HepG2 (cell line): Measurements from ENCODE around the gene DDX50.

Experiments
- CAMTA2 ChIP-seq: sonication (generic); formaldehyde crosslinking; IDR thresholded peaks from 2 replicates; pipeline ENCODE4 v1.4.0; 2020; ENCODE audit warnings: mild to moderate bottlenecking, missing genetic modification reagents, borderline replicate concordance
- DR1 ChIP-seq: sonication (generic); formaldehyde crosslinking; IDR thresholded peaks from 2 replicates; pipeline ENCODE4 v1.8.0; 2021; ENCODE audit warnings: mild to moderate bottlenecking, missing genetic modification reagents, inconsistent platforms
- GABPB1 ChIP-seq: IDR thresholded peaks from 2 replicates; pipeline ENCODE4 v1.6.1; 2016; ENCODE audit warnings: mild to moderate bottlenecking, missing genetic modification reagents, moderate library complexity, missing compliant biosample characterization
- JUND ChIP-seq: sonication (generic); formaldehyde crosslinking; IDR thresholded peaks from 2 replicates; pipeline ENCODE4 v1.8.0; 2022; ENCODE audit warnings: mild to moderate bottlenecking, missing genetic modification reagents
- POLR2AphosphoS2 ChIP-seq: IDR thresholded peaks from 2 replicates; pipeline ENCODE4 v1.6.1; 2011; ENCODE audit warnings: low read depth, low read length, improper control_type of control experiment
- ZNF121 ChIP-seq: sonication (generic); formaldehyde crosslinking; IDR thresholded peaks from 2 replicates; pipeline ENCODE4 v1.5.0; 2020; ENCODE audit warnings: mild to moderate bottlenecking, missing genetic modification reagents
- TF ChIP-seq, protein P1 (sequence below): sonication (generic); formaldehyde crosslinking; IDR thresholded peaks from 2 replicates; pipeline ENCODE4 v1.5.0; 2020; ENCODE audit warnings: mild to moderate bottlenecking, missing genetic modification reagents, moderate library complexity
- TF ChIP-seq, protein P2 (sequence below): sonication (generic); formaldehyde crosslinking; IDR thresholded peaks from 2 replicates; pipeline ENCODE4 v1.4.0; 2020; ENCODE audit warnings: missing genetic modification reagents

DNA sequence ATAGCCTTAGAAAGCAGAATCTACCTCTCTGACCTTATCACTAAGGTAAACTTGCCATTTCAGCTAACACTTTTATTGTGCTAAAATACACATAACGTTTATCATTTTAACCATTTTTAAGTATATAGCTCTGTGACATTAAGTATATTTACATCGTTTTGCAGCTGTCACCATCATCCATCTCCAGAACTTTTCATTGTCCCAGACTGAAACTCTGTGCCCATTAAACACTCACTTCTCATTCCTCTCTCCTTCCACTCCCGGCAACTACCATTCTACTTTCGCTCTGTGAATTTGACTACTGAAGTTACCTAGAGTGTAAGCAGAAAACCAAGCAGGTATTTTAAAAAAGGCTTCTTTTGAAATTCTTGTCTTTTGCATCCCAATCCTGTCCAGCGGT lies 1.3 kb downstream of the DDX50 start:
- TF ChIP-seq CAMTA2: no peak
- TF ChIP-seq POLR2AphosphoS2: no peak
- TF ChIP-seq JUND (CRISPR knock-in tag): no peak
- TF ChIP-seq, protein P1, sequence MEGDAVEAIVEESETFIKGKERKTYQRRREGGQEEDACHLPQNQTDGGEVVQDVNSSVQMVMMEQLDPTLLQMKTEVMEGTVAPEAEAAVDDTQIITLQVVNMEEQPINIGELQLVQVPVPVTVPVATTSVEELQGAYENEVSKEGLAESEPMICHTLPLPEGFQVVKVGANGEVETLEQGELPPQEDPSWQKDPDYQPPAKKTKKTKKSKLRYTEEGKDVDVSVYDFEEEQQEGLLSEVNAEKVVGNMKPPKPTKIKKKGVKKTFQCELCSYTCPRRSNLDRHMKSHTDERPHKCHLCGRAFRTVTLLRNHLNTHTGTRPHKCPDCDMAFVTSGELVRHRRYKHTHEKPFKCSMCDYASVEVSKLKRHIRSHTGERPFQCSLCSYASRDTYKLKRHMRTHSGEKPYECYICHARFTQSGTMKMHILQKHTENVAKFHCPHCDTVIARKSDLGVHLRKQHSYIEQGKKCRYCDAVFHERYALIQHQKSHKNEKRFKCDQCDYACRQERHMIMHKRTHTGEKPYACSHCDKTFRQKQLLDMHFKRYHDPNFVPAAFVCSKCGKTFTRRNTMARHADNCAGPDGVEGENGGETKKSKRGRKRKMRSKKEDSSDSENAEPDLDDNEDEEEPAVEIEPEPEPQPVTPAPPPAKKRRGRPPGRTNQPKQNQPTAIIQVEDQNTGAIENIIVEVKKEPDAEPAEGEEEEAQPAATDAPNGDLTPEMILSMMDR (CRISPR knock-in tag): no peak
- TF ChIP-seq, protein P2, sequence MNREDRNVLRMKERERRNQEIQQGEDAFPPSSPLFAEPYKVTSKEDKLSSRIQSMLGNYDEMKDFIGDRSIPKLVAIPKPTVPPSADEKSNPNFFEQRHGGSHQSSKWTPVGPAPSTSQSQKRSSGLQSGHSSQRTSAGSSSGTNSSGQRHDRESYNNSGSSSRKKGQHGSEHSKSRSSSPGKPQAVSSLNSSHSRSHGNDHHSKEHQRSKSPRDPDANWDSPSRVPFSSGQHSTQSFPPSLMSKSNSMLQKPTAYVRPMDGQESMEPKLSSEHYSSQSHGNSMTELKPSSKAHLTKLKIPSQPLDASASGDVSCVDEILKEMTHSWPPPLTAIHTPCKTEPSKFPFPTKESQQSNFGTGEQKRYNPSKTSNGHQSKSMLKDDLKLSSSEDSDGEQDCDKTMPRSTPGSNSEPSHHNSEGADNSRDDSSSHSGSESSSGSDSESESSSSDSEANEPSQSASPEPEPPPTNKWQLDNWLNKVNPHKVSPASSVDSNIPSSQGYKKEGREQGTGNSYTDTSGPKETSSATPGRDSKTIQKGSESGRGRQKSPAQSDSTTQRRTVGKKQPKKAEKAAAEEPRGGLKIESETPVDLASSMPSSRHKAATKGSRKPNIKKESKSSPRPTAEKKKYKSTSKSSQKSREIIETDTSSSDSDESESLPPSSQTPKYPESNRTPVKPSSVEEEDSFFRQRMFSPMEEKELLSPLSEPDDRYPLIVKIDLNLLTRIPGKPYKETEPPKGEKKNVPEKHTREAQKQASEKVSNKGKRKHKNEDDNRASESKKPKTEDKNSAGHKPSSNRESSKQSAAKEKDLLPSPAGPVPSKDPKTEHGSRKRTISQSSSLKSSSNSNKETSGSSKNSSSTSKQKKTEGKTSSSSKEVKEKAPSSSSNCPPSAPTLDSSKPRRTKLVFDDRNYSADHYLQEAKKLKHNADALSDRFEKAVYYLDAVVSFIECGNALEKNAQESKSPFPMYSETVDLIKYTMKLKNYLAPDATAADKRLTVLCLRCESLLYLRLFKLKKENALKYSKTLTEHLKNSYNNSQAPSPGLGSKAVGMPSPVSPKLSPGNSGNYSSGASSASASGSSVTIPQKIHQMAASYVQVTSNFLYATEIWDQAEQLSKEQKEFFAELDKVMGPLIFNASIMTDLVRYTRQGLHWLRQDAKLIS (CRISPR knock-in tag): no peak
- no peak for TF ChIP-seq ZNF121 (CRISPR knock-in tag)
- TF ChIP-seq DR1 (CRISPR knock-in tag): no peak
- TF ChIP-seq GABPB1 (CRISPR knock-in tag): no peak
